MCF 10A (cell line): ENCODE data around the gene AZI2. TPM values are rescaled to one million over a fixed set of nuclear protein-coding genes. Genes with fewer than 3 reads are reported as not detected.
A peak's percentile ranks its signal among the peaks of the same experiment; 100 is the strongest.

ENCODE experiments used
- BruUV-seq: library from RNA; stranded (reverse); fragments of 400-500 nt; replicated peaks from 2 replicates; lab custom pipeline; 2021; lab: Mats Ljungman, UMichigan
- CTCF ChIA-PET: fragments of 300-600 bp; sonication (Branson Sonifier 250); formaldehyde crosslinking; extraction: SDS; loops from one replicate; lab custom pipeline; 2021; ENCODE audit warnings: antibody characterized with exemption, inconsistent platforms; lab: Yijun Ruan, JAX
- POLR2A ChIA-PET: fragments of 300-600, 350-650 bp; sonication (Branson Sonifier 250); formaldehyde crosslinking; extraction: SDS; loops from one replicate; lab custom pipeline; 2020; ENCODE audit warnings: antibody characterized with exemption, inconsistent platforms; lab: Yijun Ruan, JAX
- DNase-seq: peaks from one replicate; pipeline ENCODE4 v3.0.0-alpha.2; 2018; ENCODE audit not compliant: unreplicated experiment
- H3K27ac Mint-ChIP-seq: one replicate; pipeline ENCODE4 v1.8.0; 2022; ENCODE audit warnings: mild to moderate bottlenecking, low read depth, mixed read lengths; ENCODE audit not compliant: unreplicated experiment
- H3K27me3 Mint-ChIP-seq: one replicate; pipeline ENCODE4 v1.8.0; 2022; ENCODE audit warnings: mixed read lengths; ENCODE audit not compliant: insufficient read depth, unreplicated experiment
- H3K36me3 Mint-ChIP-seq: one replicate; pipeline ENCODE4 v1.8.0; 2022; ENCODE audit warnings: mild to moderate bottlenecking, moderate library complexity, mixed read lengths; ENCODE audit not compliant: insufficient read depth, unreplicated experiment
- H3K4me1 Mint-ChIP-seq: one replicate; pipeline ENCODE4 v1.8.0; 2022; ENCODE audit warnings: mixed read lengths; ENCODE audit not compliant: insufficient read depth, unreplicated experiment
- H3K4me3 Mint-ChIP-seq: one replicate; pipeline ENCODE4 v1.8.0; 2022; ENCODE audit warnings: mild to moderate bottlenecking, moderate library complexity, mixed read lengths; ENCODE audit not compliant: unreplicated experiment
- H3K9me3 Mint-ChIP-seq: one replicate; pipeline ENCODE4 v1.8.0; 2022; ENCODE audit warnings: mixed read lengths; ENCODE audit not compliant: unreplicated experiment
- intact Hi-C: fragments of 100-400 bp; cut with micrococcal nuclease; formaldehyde crosslinking; loops from 2 replicates; pipeline ENCODE4 v1.14.1; 2022
- total RNA-seq: library from RNA; stranded (reverse); gene quantifications from 2 replicates; pipeline ENCODE4 v1.2.3, GENCODE V29; 2022
- TF ChIP-seq, protein P1 (sequence below): fragments of 200-600 bp; IDR thresholded peaks from one replicate; pipeline ENCODE4 v1.8.0; 2022; ENCODE audit warnings: antibody characterized with exemption, mild to moderate bottlenecking; ENCODE audit not compliant: unreplicated experiment

The AZI2 gene
- total RNA-seq, 1 experiment from 2014 or later: 177 TPM

GRCh38 chr3:28347374-28348264 lies 1.0 kb downstream of the AZI2 start:
- Mint-ChIP-seq H3K4me1 (peaks cover 6% of the 10 kb centered on the region), H3K4me3 (peak overlapping the region; percentile 95), H3K36me3 (peaks cover 24% of the 10 kb centered on the region), H3K27me3 (no peaks in the 10 kb centered on the region), H3K27ac (peak overlapping the region; percentile 100), H3K9me3 (no peaks in the 10 kb centered on the region)
- CTCF ChIA-PET: interaction anchor here (0.6 to 0.7 kb wide), 4 partner anchors 20 to 1000 kb away, joined by 3 to 7 read pairs (median 4); no protein-coding TSS in a partner anchor
- peak; percentile 92 for DNase-seq
- intact Hi-C loops: loop anchor here (1.0 kb wide), 1 partner anchor 29 kb away; no protein-coding TSS in a partner anchor
- TF ChIP-seq, protein P1, sequence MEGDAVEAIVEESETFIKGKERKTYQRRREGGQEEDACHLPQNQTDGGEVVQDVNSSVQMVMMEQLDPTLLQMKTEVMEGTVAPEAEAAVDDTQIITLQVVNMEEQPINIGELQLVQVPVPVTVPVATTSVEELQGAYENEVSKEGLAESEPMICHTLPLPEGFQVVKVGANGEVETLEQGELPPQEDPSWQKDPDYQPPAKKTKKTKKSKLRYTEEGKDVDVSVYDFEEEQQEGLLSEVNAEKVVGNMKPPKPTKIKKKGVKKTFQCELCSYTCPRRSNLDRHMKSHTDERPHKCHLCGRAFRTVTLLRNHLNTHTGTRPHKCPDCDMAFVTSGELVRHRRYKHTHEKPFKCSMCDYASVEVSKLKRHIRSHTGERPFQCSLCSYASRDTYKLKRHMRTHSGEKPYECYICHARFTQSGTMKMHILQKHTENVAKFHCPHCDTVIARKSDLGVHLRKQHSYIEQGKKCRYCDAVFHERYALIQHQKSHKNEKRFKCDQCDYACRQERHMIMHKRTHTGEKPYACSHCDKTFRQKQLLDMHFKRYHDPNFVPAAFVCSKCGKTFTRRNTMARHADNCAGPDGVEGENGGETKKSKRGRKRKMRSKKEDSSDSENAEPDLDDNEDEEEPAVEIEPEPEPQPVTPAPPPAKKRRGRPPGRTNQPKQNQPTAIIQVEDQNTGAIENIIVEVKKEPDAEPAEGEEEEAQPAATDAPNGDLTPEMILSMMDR: no peak
- BruUV-seq: TSS peak; percentile 39
- POLR2A ChIA-PET: interaction anchor here (0.6 to 2.9 kb wide), 12 partner anchors 8 to 1417 kb away, joined by 3 to 60 read pairs (median 4); no protein-coding TSS in a partner anchor

DNA sequence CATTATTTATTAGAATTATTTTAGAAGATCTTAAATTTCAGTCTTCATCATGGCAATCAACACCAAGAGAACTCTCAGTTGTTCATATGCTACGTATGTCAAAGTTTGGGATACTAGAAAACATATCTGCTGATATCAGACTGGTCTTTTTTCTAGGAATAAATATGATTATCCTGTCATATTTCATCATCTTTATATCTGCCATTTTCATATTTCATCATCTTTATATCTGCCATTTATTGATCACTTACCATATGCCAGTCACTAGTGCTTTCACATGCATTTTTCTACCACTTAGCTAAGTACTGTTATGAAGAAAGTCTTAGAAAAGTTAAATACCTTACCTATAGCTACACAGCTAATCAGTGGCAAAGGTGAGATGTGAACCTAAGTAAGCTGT lies 2.9 kb downstream of the AZI2 start:
- intact Hi-C loops: no loop called here
- Mint-ChIP-seq H3K4me3 (peak overlapping the region; percentile 95), H3K27ac (peak overlapping the region; percentile 100), H3K9me3 (no peaks in the 10 kb centered on the region), H3K36me3 (peaks cover 30% of the 10 kb centered on the region), H3K27me3 (no peaks in the 10 kb centered on the region), H3K4me1 (peaks cover 17% of the 10 kb centered on the region)
- TF ChIP-seq, protein P1: no peak
- BruUV-seq: no TSS peak
- DNase-seq: no peak
- ChIA-PET CTCF (no interaction called here), POLR2A (interaction anchor here (1.0 to 2.6 kb wide), 2 partner anchors 10 to 810 kb away, joined by 3 to 9 read pairs; no protein-coding TSS in a partner anchor)

GRCh38 chr3:28343144-28343543 lies 5.5 kb downstream of the AZI2 start:
- CTCF ChIA-PET: interaction anchor here (0.7 kb wide), 1 partner anchor 15 kb away, joined by 5 read pairs; no protein-coding TSS in a partner anchor
- intact Hi-C loops: loop anchor here (2.0 kb wide), 1 partner anchor 290 kb away; no protein-coding TSS in a partner anchor
- H3K4me3 Mint-ChIP-seq: peak overlapping the region; percentile 75

More at GRCh38 chr3:28343144-28343543, 5.5 kb downstream of the AZI2 start:
- DNase-seq: no peak
- H3K4me1 Mint-ChIP-seq: peaks cover 17% of the 10 kb centered on the region
- TF ChIP-seq, protein P1: no peak
- no peaks in the 10 kb centered on the region for H3K9me3 Mint-ChIP-seq
- peaks cover 38% of the 10 kb centered on the region for H3K36me3 Mint-ChIP-seq
- H3K27ac Mint-ChIP-seq: peak overlapping the region; percentile 52
- BruUV-seq: no TSS peak
- H3K27me3 Mint-ChIP-seq: no peaks in the 10 kb centered on the region
- POLR2A ChIA-PET: interaction anchor here (0.6 to 2.6 kb wide), 6 partner anchors 8 to 947 kb away, joined by 3 to 9 read pairs (median 4); partner anchors contain the start of gene RBMS3
